GM23248 (cell line): ENCODE results near the gene ODC1.

Source experiments
- EZH2 ChIP-seq: fragments of 200-600 bp; sonication (generic); IDR thresholded peaks from 2 replicates; pipeline ENCODE4 v1.6.1; 2018; ENCODE audit warnings: antibody characterized with exemption, mild to moderate bottlenecking; ENCODE audit not compliant: insufficient read depth, poor library complexity, severe bottlenecking
- EZH2phosphoT487 ChIP-seq: fragments of 200-600 bp; sonication (generic); IDR thresholded peaks from 2 replicates; pipeline ENCODE4 v1.6.1; 2018; ENCODE audit warnings: antibody characterized with exemption, moderate library complexity, mild to moderate bottlenecking, low read depth; ENCODE audit not compliant: insufficient read depth

DNA sequence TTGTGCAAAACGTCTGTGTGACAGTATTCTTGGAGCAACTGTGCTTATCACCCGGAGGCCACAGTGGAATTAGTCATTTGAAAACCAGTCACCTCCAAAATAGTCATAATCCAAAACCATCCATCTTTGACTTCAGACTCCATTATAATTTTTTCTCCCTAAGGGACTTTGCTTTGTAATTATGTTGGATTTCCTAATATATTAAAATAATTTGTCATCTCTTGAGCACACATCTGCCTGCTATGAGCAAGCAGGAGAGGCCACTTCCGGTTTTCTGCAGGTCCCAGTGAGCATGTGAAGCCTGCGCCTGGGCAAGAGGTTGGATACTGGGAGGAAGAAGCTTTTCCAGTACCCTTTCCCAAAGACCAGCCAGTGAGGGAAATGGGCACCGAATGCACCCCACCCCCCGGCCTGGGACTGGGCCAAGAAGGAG lies 57.7 kb downstream of the ODC1 start:
- TF ChIP-seq EZH2 (no peak), EZH2phosphoT487 (no peak)
